Stimulated activated naive CD8-positive, alpha-beta T cell treated with anti-CD3 and anti-CD28 coated beads, Interleukin-15, amount 100 ng/mL, for 72 hours (primary cell): ENCODE measurements around the gene ZZZ3.
"Not testable (repeated sequence)": the region's sequence is repeated elsewhere in the genome, so short reads cannot be mapped to it uniquely, and the experiment has no call there.

Experiments
- ATAC-seq: fragments of 150-1000 bp; cut with Tn5 transposase; 2 replicates; pipeline ENCODE4 v1.10.0; 2021; ENCODE audit warnings: mild to moderate bottlenecking, moderate library complexity
- DNase-seq, 2 donors: peaks; one replicate each; pipeline ENCODE4 v3.0.0; 2021 to 2022
- H3K27ac Mint-ChIP-seq, 2 donors: one replicate each; pipeline ENCODE4 v1.8.0; 2022; ENCODE audit warnings: mild to moderate bottlenecking in 2 of 2, mixed read lengths in 2 of 2, moderate library complexity in 2 of 2
- H3K27me3 Mint-ChIP-seq: one replicate; pipeline ENCODE4 v1.8.0; 2022; ENCODE audit warnings: mixed read lengths
- H3K4me1 Mint-ChIP-seq: one replicate; pipeline ENCODE4 v1.8.0; 2022; ENCODE audit warnings: mild to moderate bottlenecking, mixed read lengths
- H3K4me3 Mint-ChIP-seq, 2 donors: one replicate each; pipeline ENCODE4 v1.8.0; 2022; ENCODE audit warnings: mild to moderate bottlenecking in 2 of 2, mixed read lengths in 2 of 2, moderate library complexity in 1 of 2
- H3K9me3 Mint-ChIP-seq, 2 donors: one replicate each; pipeline ENCODE4 v1.8.0; 2022; ENCODE audit warnings: mixed read lengths in 2 of 2

ZZZ3 gene

GRCh38 chr1:77652268-77652667 is 30.2 kb downstream of the ZZZ3 start:
- H3K27me3 Mint-ChIP-seq: no peaks in the 10 kb centered on the region
- no peak for DNase-seq
- H3K27ac Mint-ChIP-seq: no peak overlapping the region
- peaks cover 23% of the 10 kb centered on the region for H3K4me1 Mint-ChIP-seq
- no peak for ATAC-seq
- H3K4me3 Mint-ChIP-seq: no peak overlapping the region
- H3K9me3 Mint-ChIP-seq: peaks cover 20 to 31% of the 10 kb centered on the region in 2 donors

- no peaks in the 10 kb centered on the region for H3K27me3 Mint-ChIP-seq
- H3K4me3 Mint-ChIP-seq: no peak overlapping the region
- ATAC-seq (no peak), DNase-seq (no peak)
- H3K27ac Mint-ChIP-seq: no peak overlapping the region
- peaks cover 18% of the 10 kb centered on the region for H3K4me1 Mint-ChIP-seq
- H3K9me3 Mint-ChIP-seq: peaks cover 17 to 31% of the 10 kb centered on the region in 2 donors
Observed at GRCh38 chr1:77649127-77649526, 33.3 kb downstream of the ZZZ3 start.

GRCh38 chr1:77646224-77646623 is 36.2 kb downstream of the ZZZ3 start:
- not testable (repeated sequence) for H3K27ac Mint-ChIP-seq
- peaks cover 17 to 29% of the 10 kb centered on the region in 2 donors for H3K9me3 Mint-ChIP-seq

GRCh38 chr1:77643456-77643855 is 39.0 kb downstream of the ZZZ3 start:
- Mint-ChIP-seq H3K4me1 (peaks cover 14% of the 10 kb centered on the region), H3K4me3 (no peak overlapping the region), H3K27ac (no peak overlapping the region), H3K9me3 (peaks cover 3 to 4% of the 10 kb centered on the region in 2 donors), H3K27me3 (no peaks in the 10 kb centered on the region)
- ATAC-seq (no peak), DNase-seq (no peak)

More at GRCh38 chr1:77646224-77646623, 36.2 kb downstream of the ZZZ3 start:
- H3K4me1 Mint-ChIP-seq, DNase-seq, H3K4me3 Mint-ChIP-seq, H3K27me3 Mint-ChIP-seq, ATAC-seq: not testable (repeated sequence)

- peaks cover 18% of the 10 kb centered on the region for H3K4me1 Mint-ChIP-seq
- H3K9me3 Mint-ChIP-seq: no peaks in the 10 kb centered on the region
- DNase-seq: no peak
- no peak overlapping the region for H3K27ac Mint-ChIP-seq
- H3K4me3 Mint-ChIP-seq: no peak overlapping the region
- ATAC-seq: no peak
- H3K27me3 Mint-ChIP-seq: no peaks in the 10 kb centered on the region
Observed at GRCh38 chr1:77642941-77643340, 39.5 kb downstream of the ZZZ3 start.

- no peaks in the 10 kb centered on the region for H3K9me3 Mint-ChIP-seq
- no peak overlapping the region for H3K4me3 Mint-ChIP-seq
- DNase-seq (no peak), ATAC-seq (no peak)
- H3K27me3 Mint-ChIP-seq: no peaks in the 10 kb centered on the region
- peaks cover 20% of the 10 kb centered on the region for H3K4me1 Mint-ChIP-seq
- H3K27ac Mint-ChIP-seq: peak overlapping the region in 1 of 2 donors; percentile 61
Observed at GRCh38 chr1:77642196-77642595, 40.3 kb downstream of the ZZZ3 start.

GRCh38 chr1:77639557-77640069 is 42.8 kb downstream of the ZZZ3 start:
- Mint-ChIP-seq H3K27me3 (no peaks in the 10 kb centered on the region), H3K4me3 (no peak overlapping the region), H3K9me3 (no peaks in the 10 kb centered on the region), H3K4me1 (peaks cover 13% of the 10 kb centered on the region), H3K27ac (no peak overlapping the region)
- ATAC-seq (no peak), DNase-seq (no peak)

GRCh38 chr1:77639056-77639455 is 43.4 kb downstream of the ZZZ3 start:
- H3K9me3 Mint-ChIP-seq: no peaks in the 10 kb centered on the region
- H3K4me3 Mint-ChIP-seq: no peak overlapping the region
- H3K4me1 Mint-ChIP-seq: peaks cover 13% of the 10 kb centered on the region
- ATAC-seq: no peak
- no peak for DNase-seq
- no peaks in the 10 kb centered on the region for H3K27me3 Mint-ChIP-seq
- no peak overlapping the region for H3K27ac Mint-ChIP-seq

- DNase-seq (no peak), ATAC-seq (no peak)
- no peak overlapping the region for H3K27ac Mint-ChIP-seq
- no peaks in the 10 kb centered on the region for H3K27me3 Mint-ChIP-seq
- H3K4me1 Mint-ChIP-seq: peaks cover 13% of the 10 kb centered on the region
- H3K9me3 Mint-ChIP-seq: no peaks in the 10 kb centered on the region
- no peak overlapping the region for H3K4me3 Mint-ChIP-seq
Observed at GRCh38 chr1:77636864-77637263, 45.6 kb downstream of the ZZZ3 start.
